ENCODE data around the gene NASP.

NASP gene, protein sequence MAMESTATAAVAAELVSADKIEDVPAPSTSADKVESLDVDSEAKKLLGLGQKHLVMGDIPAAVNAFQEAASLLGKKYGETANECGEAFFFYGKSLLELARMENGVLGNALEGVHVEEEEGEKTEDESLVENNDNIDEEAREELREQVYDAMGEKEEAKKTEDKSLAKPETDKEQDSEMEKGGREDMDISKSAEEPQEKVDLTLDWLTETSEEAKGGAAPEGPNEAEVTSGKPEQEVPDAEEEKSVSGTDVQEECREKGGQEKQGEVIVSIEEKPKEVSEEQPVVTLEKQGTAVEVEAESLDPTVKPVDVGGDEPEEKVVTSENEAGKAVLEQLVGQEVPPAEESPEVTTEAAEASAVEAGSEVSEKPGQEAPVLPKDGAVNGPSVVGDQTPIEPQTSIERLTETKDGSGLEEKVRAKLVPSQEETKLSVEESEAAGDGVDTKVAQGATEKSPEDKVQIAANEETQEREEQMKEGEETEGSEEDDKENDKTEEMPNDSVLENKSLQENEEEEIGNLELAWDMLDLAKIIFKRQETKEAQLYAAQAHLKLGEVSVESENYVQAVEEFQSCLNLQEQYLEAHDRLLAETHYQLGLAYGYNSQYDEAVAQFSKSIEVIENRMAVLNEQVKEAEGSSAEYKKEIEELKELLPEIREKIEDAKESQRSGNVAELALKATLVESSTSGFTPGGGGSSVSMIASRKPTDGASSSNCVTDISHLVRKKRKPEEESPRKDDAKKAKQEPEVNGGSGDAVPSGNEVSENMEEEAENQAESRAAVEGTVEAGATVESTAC

DNA sequence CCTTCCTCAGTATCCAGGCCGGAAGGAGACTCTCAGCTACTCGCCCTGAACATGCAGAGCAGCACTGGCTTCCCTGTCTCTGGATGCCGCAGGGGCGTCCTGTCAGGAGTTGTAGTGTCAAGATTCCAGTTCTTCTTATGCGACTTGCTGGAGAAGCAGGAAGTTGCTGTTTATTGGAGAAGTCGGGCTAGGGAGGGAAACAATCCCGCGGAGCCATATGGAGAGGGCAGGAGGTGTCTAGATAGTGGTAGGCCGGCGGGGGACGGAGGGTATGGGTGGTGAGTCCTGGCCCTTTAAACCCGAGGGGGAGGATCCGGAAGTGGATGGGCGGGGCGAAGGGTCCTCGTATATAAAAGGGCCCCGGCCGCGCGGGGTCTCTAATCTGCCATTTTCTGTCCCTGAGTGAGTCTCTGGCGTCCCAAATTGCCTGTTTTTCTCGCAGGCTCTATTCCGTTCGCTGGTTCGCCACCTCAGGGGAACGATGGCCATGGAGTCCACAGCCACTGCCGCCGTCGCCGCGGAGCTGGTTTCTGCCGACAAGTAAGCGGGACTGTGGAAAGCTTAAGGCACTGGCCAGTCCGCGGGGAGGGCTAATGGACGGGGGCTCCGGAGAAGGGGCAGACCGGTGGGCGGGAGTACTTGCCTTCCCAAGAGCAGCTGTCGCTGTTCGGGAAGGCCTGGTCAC, at the start of gene NASP:
Gene NASP, plus strand, starts transcription at position 376 of the 685 bp plus-strand sequence. Its CDS starts 106 bp downstream, at position 482.
- no peak for DNase-seq (ENCODE audit: low read depth)

DNA sequence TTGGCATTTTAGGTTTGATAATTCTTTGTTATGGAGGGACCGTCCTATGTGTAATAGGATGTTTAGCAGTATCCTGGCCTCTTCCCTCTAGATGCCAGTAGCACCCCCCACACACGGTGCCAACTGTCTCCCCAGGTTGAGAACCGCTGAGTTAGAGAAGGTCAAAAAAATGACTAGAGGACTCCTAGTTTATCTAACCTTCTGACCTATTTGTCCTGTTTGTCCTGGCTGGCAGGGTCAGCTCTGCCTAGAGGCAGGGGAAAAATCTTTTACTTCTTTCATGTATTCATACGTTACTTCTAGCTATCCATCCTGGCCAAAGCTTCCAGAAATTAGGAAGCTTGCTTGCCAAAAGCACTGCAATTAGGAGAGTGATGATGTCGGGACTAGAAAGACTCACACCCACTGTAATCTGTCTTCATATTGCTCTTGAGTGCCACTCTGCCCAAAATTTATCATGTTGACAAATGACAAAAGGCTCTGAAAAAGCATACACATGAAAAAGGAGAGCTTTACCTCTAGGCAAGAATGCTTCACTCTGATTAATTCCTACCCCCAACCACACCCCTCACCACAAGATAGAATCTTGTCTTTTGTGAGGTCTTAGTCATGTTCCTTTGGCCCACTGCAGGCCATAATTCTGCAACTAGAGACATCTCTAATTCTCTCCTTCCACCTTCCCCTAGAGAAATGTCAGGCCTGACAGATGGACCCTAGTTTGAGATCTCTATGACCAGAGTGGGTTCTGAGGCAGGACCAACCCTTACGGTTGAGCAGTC, 47.7 kb upstream of the NASP start:
- no peak for DNase-seq (ENCODE audit: low read depth)

GRCh38 chr1:45536886-45537285, 47.0 kb upstream of the NASP start:
- DNase-seq (ENCODE audit: low read depth), result no peak

DNA sequence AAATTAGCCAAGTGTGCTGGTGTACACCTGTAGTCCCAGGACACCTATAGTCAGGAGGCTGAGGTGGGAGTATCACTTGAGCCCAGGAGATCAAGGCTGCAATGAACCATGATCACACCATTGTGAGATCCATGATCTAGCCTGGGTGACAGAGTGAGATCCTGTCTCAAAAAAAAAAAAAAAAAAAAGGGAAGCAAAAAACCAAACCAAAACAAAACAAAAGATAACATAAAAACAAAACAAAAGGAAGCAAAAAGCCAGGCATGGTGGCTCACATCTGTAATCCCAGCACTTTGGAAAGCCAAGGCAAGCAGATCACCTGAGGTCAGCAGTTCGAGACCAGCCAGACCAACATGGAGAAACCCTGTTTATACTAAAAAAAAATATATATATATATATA, 42.6 kb upstream of the NASP start:
- DNase-seq (ENCODE audit: low read depth), result no peak

- no peak for DNase-seq (ENCODE audit: low read depth)
These were observed 41.2 kb upstream of the NASP start for GRCh38 chr1:45542591-45542990.

- DNase-seq (ENCODE audit: low read depth), result no peak
These were observed 40.0 kb upstream of the NASP start for GRCh38 chr1:45543581-45544417.

DNA sequence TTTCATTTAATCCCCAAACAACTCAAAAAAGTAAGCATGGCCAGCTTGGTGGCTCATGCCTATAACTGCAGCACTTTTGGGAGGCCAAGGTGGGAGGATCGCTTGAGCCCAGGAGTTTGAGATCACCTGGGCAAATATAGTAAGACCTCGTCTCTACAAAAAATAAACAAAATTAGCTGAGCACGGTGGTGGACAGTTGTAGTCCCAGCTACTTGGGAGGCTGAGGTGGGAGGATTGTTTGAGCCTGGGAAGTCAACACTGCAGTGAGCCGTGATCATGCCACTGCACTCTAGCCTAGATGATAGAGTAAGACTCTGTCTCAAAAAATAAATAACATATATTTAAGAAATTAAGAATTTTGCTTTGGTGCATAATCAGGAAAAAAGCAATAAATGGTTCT, 39.3 kb upstream of the NASP start:
- no peak for DNase-seq (ENCODE audit: low read depth)

DNA sequence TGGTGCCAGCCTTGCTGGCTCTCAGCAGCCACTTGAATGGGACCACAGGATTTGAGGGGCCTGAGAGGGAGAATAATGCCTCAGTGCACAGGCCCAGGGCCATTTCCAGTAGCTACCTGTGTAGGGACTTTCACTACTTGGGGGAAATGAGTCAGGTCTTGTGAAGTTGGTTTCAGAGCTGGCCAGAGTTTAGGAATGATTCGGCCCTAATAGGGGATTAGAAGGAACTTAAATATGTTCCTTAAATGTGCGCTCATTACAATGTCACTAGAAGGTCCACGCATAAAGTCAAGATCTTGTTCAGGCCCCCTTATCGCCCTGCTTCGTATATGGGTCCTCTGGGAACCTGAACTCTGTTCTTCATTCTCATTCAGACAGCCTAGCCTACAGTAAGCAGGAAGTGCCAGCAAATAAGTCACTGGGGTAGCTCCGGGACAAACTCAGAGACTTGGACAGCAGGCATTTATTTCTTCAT, 38.8 kb upstream of the NASP start:
- DNase-seq (ENCODE audit: low read depth), result no peak

- no peak for DNase-seq (ENCODE audit: low read depth)
These were observed 38.1 kb upstream of the NASP start for GRCh38 chr1:45545553-45546310.

DNA sequence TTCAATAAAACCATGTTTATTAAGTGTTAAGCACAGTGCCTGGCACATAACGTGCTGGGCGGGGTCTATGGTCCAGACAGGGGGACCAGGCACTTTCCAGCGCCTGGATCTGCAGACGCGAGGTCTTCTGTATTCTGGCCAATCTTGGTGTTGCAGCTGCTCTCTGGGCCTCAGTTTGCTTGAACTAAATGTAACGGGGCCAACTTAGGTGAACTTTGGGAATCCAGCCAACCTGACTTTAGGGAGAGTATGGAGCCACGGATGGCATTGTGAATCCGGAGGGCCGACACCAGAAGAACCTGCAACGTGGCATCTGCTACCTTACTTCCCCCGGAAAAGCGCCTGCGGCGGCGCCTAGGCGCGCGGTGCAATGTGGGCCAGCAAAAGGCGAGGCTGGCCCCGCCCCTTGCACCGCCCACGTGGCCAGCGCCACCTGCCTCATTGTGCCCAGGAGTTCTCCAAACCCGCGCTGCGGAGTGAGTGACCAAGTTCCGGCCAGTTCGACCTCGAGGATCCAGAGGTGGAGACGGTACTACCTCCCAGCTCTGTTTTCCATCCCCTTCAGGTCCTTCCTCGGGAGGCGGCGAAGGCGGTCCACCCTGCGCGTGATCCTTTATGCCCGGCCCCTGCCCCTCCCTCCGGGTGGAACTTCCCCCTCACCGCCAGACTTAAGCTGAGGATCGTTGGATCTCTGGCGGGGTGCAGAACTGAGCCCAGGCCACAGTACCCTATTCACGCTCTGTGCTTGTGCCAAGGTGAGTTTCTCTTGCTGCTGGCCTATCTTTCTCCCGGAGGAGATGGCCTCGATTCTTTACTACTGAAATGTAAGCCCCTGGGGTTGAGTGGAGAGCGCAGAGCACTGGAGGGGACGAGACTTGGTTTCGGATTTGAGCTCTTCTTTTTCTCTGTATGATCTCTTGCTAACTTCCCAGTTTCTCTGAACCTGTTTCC, 33.2 kb upstream of the NASP start, which contains the start of gene AKR1A1:
Gene AKR1A1, plus strand, starts transcription at position 426 of the 951 bp plus-strand sequence. CDS start 10,969 bp downstream, outside the sequence.
- DNase-seq (ENCODE audit: low read depth), result no peak

DNA sequence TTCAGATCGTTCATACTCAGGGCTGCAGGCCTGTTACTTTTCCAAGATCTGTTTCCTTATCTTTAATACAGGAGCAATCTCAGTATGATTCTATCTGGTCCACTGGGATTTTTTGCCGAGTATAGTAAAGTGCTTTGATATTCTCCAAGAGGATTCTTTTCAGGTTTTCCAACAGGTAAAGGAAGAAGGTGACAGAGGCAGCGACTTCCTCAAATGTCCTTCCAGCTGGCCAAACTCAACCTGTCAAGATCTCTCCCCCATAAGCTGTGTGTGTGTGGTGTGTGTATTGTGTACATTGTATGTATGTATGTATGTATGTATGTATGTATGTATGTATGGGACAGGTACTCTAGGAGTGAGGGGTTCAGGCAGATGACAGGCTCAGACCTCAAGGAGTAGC, 32.2 kb upstream of the NASP start:
- no peak for DNase-seq (ENCODE audit: low read depth)

- DNase-seq (ENCODE audit: low read depth), result no peak
These were observed 31.5 kb upstream of the NASP start for GRCh38 chr1:45552331-45552730.

DNA sequence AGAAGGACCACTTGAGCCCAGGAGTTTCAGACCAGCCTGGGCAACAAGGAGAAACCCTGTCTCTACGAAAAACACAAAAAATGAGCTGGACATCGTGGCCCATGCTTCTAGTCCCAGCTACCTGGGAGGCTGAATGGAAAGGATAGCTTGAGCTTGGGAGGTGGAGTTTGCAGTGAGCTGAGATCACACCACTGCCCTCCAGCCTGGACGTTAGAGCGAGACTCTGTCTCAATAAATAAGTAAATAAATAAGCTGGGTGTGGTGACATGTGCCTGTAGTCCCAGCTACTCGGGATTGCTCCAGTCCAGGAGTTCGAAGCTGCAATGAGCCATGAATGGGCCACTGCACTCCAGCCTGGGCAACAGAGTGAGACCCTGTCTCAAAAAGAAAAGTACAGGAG, 29.6 kb upstream of the NASP start:
- no peak for DNase-seq (ENCODE audit: low read depth)

DNA sequence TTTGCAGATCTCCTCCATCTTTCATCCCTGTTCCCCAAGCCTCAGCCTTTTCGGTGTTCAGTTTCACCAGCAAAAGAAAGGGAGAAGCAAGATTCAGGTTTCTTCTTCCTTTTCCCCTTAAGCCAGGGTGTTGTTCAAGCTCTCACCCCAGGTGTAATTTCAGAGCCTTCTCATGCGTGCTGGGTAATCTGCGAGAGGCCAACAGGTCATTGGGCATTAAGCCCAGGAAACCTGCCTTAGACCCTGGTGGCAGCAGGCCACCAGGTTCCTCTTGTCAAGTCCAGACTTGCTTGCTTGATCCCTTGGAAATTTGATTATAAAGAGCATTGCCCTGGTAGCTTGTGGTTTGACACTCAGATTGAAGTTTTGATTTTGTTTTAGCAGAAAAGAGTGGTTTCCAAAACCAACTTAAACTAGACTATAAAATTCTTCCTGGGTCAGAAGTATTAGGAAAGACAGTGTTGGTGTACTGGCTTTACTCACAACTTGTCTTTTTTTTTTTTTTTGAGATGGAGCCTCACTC, 26.4 kb upstream of the NASP start:
- DNase-seq (ENCODE audit: low read depth), result no peak

- no peak for DNase-seq (ENCODE audit: low read depth)
These were observed 20.0 kb upstream of the NASP start for GRCh38 chr1:45563843-45564242.

DNA sequence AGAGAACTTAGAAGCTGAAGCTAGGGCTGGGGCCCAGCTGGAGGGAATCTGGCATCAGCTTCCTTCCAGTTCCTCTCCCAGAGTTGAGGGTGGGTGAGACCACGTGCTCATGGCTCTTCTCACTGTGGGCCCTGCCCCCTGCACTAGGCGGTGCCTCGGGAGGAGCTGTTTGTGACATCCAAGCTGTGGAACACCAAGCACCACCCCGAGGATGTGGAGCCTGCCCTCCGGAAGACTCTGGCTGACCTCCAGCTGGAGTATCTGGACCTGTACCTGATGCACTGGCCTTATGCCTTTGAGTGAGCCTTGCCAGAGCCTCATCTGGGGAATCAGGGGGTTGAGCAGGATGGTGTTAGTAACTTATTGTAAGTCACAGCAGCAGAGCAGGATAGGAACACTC, 17.1 kb upstream of the NASP start:
- DNase-seq (ENCODE audit: low read depth), result no peak

GRCh38 chr1:45567911-45568310, 15.9 kb upstream of the NASP start:
- DNase-seq (ENCODE audit: low read depth), result no peak

DNA sequence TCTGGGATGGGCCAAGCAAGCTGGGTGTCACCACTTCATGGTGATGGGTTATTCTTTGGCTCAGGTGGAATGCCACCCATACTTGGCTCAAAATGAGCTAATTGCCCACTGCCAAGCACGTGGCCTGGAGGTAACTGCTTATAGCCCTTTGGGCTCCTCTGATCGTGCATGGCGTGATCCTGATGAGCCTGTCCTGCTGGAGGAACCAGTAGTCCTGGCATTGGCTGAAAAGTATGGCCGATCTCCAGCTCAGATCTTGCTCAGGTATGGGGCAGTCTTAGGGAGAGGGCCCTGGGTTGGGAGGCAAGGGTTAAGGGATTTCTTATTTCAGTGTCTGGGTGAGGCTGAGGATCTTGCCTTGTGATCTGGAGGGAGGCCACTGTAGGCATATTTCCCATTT, 15.4 kb upstream of the NASP start:
- no peak for DNase-seq (ENCODE audit: low read depth)

DNA sequence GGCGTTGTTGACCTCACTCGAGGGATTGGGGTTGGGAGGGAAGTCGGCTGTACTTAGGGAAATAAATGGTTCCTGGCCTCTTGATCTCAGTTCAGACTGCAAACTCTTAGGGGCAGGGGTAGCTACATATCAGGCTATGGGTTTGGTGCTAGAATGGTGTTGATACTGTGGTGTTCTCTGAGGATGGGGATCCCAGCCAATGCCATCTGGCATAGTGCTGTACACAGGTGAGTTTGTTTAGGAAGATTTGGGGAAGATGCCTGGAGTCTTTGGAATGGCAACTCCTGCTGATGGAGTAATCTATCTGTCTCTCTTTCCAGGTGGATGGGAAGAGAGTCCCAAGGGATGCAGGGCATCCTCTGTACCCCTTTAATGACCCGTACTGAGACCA, 14.3 kb upstream of the NASP start:
- DNase-seq (ENCODE audit: low read depth), result no peak
